HG02642 (cell line): Measurements from ENCODE around the gene MBD5.

ENCODE experiments used
- ATAC-seq: cut with Tn5 transposase; IDR thresholded peaks from one replicate; pipeline ENCODE4 v1.9.1; 2021; ENCODE audit warnings: mild to moderate bottlenecking; ENCODE audit not compliant: unreplicated experiment, poor library complexity

The MBD5 gene

GRCh38 chr2:148430101-148430500 lies 409.2 kb downstream of the MBD5 start:
- ATAC-seq: no peak

DNA sequence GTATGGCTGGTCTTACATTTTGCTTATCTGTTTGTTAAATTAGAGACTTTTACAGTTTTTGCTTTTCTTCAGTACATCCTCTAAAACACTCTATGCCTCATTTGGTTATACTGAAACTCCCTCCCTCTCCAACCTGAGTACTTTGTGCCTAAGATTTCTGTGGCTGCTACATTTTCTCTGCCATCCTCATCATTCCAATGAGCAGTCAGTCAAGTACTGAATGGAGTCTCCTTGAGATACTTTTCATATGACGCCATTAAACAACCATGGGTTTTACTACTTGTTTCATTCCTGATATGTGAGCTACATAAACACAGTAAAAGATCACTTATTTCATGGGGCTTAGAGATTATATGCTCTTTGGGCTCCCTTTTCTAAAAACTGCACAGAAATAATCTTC lies 427.0 kb downstream of the MBD5 start:
- no peak for ATAC-seq

DNA sequence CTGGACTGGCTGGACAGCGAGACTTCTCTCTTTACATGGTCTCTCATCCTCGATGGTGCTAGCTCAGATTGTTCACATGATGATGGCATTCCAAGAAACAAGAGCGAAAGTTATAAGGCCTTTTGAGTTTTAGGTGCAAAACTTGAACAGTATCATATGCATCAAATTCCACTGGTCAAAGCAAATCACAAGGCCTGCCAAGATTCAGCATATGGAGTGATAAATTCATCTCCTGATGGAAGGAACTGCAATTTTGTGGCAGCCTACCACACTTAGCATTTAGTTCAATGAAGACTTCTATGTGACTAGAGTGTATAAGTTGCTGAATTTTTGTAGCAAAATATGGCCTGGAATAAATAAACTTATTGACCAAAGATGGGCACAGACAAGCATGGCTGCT lies 429.6 kb downstream of the MBD5 start:
- ATAC-seq: no peak

DNA sequence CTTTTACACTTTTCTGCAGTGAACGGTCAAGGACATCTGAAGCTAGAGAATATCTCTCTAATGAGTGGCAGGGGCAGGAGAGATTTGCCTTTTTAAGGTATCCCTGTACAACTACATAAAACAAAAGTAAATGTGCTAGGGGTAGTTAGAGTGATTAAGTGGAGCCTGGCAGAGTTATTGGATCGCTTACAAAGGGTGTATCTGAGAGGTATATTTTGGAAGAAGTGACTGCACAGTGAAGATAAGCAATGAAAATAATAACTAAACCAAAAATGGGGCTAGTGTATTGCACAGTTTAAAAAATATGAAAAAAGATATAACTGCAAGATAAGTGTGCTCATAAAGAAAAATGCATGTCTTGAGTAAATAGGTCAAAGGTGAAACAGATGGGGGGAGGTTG lies 430.2 kb downstream of the MBD5 start:
- ATAC-seq: no peak

- ATAC-seq: no peak
Observed at GRCh38 chr2:148455791-148456190, 434.9 kb downstream of the MBD5 start.

GRCh38 chr2:148458171-148458570 lies 437.3 kb downstream of the MBD5 start:
- ATAC-seq: no peak

GRCh38 chr2:148459377-148459778 lies 438.5 kb downstream of the MBD5 start:
- ATAC-seq: no peak

DNA sequence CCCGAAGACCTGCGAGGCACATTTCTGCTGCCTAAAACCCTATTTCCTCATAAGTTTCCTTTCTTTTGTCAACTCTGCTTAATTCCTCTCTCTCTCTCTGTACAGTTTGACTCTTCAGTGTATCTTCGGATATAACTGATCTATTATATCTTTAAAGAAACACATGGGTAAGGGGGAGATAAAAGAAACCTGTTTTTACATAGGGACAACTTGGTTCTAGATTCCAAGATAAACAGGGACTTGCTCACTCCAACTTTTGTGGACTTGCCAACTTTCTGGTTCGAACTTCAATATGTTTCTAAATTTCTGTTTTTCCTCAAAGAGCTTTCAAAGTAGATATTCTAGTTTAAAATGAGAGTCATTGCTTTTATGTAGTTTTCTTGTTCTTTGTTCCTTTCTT lies 441.0 kb downstream of the MBD5 start:
- no peak for ATAC-seq

- no peak for ATAC-seq
Observed at GRCh38 chr2:148475626-148476025, 454.7 kb downstream of the MBD5 start.

GRCh38 chr2:148479398-148479797 lies 458.5 kb downstream of the MBD5 start:
- no peak for ATAC-seq

- no peak for ATAC-seq
Observed at GRCh38 chr2:148483665-148484064, 462.8 kb downstream of the MBD5 start.

GRCh38 chr2:148484066-148484465 lies 463.2 kb downstream of the MBD5 start:
- no peak for ATAC-seq

- ATAC-seq: no peak
Observed at GRCh38 chr2:148486655-148487054, 465.8 kb downstream of the MBD5 start.

- ATAC-seq: no peak
Observed at GRCh38 chr2:148487439-148487838, 466.5 kb downstream of the MBD5 start.

DNA sequence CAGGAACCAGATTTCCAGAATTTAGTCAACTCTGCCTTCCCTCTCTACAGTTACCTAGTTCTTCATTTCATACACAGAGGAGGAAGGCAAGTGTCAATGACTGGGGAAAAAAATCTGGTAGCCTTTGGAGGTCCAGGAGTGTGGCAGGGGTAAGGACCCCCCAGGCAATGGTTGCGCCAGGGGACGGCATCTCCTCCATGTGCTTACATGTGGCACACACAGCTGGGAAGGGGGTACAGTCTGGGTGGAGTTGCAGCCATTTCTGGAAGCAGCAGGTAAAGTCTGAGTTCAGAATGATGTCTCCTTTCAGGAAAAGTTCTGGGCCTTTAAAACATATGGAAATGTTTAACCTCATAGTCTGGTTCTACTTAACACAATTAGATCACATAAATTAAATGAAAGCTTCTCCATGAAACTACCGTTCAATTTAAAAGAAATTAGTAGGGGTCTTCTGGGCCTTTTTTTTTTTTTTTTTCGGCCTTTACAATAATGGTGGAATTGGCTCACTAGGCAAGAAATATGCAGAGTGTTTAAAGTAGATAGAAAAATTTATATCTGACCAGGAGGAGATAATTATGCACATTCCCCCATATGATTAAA lies 470.0 kb downstream of the MBD5 start:
- no peak for ATAC-seq

DNA sequence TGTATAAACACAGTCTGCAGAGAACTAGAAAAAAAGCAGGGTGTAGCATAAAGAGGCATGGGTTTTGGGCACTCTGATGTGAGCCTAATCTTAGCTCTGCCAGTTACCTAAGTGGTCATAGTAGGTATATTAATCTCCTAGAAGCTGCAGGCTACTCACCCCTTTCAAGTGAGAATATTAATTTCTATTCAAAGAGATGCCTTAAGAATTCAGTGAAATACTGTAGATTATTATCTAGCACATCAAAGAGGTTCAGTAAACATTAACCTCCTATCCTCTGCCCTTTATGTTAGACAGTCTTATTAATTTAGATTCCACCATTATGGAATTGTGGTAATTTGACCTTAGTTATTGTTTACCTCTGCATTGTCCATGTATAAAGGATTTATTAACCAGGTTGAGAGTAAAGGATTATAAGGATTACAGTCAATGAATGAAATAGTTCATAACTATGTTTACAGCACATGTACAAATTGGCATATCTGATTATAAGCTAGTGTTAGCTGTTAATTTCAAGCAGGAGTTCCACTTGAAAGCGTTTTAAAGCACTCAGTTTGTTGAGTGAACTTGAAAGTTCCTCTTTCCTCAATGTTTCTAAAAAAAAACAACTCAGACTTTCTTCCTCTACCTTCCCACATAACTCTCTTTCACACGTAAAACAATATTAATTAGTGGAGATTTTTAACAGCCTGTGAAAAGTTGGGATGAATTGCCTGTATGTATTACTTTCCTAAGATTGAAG lies 473.1 kb downstream of the MBD5 start:
- peak; percentile 51 for ATAC-seq

DNA sequence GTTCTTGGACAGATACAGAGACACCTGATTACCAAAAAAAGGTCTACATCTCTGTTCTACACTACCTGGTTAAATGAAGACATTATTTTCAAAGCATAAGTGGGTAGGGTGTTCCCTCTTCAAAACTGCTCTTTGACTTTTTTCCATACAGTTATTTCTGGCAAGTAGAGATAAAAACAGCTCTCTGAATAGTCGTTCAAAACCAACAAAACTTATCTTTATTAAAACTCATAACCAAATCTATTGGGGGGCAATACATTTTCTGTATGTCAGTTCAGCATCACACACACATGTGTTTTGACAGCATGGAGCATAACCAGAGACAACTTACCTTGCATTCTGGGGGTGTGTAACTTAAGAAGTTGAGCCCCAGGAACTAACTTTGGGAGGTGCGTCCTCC lies 474.7 kb downstream of the MBD5 start:
- no peak for ATAC-seq

DNA sequence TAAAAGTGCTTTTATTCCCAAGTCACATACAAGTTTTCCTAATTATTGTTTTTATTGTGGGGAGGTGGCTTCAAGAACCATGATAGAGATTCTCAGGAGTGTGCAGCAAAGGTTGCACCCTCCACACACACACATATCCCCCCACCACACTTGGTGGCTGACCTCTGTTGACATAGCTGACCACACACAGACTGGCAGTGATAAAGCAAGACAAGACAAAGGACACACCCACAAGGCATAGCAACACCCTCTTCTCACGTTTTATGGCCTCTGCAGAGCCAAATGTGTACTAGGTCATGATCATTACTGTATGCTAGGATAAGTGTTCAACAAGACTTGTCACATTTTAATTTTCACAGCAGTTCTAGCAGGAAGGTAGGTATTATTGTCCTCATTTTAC lies 480.7 kb downstream of the MBD5 start:
- no peak for ATAC-seq

DNA sequence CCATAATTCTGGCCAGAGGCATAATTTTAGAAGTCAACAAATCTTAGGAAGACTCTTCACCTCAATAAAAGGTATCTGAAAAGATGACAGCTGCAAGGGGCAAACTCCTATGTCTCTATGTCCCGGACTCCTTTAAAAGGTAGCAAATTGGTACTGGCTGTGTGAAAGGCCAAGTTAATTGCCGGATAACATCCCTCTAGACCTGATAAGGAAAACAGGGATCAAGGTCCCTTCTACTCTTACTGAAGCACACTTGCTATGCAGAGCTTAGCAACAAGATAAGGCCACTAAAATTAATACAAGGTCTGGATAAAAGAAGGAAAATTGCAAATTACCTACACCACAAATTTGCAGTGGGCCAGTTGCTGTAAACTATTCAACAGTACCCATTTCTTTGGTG lies 482.6 kb downstream of the MBD5 start:
- ATAC-seq: no peak

- ATAC-seq: no peak
Observed at GRCh38 chr2:148507970-148508369, 487.1 kb downstream of the MBD5 start.

- ATAC-seq: no peak
Observed at GRCh38 chr2:148508878-148509287, 488.0 kb downstream of the MBD5 start.

GRCh38 chr2:148509288-148509902 lies 488.5 kb downstream of the MBD5 start:
- ATAC-seq: peak; percentile 100
